GM19397 (cell line): ENCODE data around the gene FOXF1.

Experiments
- ATAC-seq: cut with Tn5 transposase; IDR thresholded peaks from one replicate; pipeline ENCODE4 v1.9.1; 2021; ENCODE audit warnings: mild to moderate bottlenecking, moderate library complexity; ENCODE audit not compliant: unreplicated experiment

The FOXF1 gene

GRCh38 chr16:86510465-86511261, at the start of gene FOXF1:
TSS of gene FOXF1 (plus strand) at chr16:86510527. CDS start at chr16:86510570, 43 bp downstream.
- no peak for ATAC-seq

GRCh38 chr16:86461037-86461436, 49.3 kb upstream of the FOXF1 start:
- ATAC-seq = no peak

- ATAC-seq = no peak
Measured at GRCh38 chr16:86462334-86463084, 47.8 kb upstream of the FOXF1 start.

- ATAC-seq = no peak
Measured at GRCh38 chr16:86464044-86464443, 46.3 kb upstream of the FOXF1 start.

DNA sequence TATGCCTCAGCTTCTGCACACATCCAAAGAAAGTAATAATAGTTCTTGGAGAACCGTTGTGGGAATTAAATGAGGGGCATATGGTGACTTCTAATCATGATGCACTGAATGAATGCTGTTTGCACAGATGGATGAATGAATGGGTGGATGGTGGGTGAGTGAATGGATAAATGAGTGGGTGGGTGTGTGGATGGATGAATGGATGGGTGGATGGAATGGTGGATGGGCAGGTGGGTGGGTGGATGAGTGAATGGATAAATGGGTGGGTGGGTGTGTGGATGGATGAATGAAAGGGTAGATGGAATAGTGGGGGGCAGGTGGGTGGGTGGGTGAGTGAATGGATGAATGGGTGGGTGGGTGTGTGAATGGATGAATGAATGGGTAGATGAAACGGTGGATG, 44.9 kb upstream of the FOXF1 start:
- no peak for ATAC-seq

DNA sequence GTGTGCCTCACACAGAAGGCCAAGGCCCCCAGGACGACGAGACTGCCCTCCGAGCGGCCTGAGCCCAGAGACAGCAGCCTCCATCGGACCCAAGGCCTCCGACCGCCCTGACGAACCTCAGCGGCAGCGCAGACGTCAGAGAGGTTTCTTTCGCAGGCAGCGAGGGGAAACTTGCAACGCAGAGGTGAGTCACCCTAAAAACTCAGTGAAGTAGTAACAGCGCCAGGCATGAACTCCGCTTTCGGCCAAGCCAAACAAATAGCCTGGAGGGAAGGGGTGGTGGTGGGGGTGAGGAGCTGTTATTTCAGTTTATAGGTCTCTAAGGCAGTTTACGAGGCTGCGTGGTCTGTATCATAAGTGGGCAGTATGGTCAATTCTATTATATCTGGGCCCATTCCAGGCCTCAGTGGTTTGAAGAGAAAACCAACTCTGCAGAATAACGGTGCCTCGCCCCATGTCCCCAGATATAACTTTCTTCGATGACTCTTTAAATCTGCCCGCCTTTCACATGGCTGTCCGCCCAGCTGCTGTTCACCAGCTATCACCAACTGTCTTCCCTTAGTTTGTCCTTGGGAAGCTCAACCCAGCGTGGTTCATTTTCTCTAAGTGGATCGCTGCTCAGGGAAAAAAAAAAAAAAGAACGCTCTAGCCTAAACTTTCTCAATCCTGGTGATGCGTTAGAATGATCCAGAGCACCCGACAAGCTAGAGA, 43.5 kb upstream of the FOXF1 start:
- no peak for ATAC-seq

GRCh38 chr16:86467490-86467889, 42.8 kb upstream of the FOXF1 start:
- ATAC-seq = no peak

GRCh38 chr16:86470964-86471363, 39.4 kb upstream of the FOXF1 start:
- no peak for ATAC-seq

GRCh38 chr16:86471896-86472295, 38.4 kb upstream of the FOXF1 start:
- ATAC-seq = no peak

GRCh38 chr16:86472366-86472765, 38.0 kb upstream of the FOXF1 start:
- ATAC-seq = no peak

GRCh38 chr16:86476956-86477534, 33.3 kb upstream of the FOXF1 start:
- no peak for ATAC-seq

- no peak for ATAC-seq
Measured at GRCh38 chr16:86477642-86478041, 32.7 kb upstream of the FOXF1 start.

GRCh38 chr16:86478779-86479178, 31.5 kb upstream of the FOXF1 start:
- ATAC-seq = no peak

DNA sequence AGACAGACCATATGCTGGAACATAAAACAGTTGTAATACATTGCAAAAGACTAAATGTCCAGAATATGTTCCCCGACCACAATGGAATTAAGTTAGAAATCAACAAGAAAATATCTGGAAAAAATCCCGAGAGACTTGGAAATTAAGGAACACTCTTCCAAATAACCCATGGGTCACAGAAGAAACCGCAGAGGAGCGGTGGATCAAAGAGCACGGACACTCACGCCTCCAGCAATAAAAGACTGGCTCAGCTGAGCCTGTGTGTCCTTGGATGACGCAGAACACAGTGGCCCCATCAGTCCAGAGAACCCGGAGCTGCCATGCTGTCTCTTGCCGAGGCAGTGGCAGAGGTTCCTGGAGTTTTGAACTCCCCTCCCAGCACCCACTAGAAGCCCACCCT, 30.9 kb upstream of the FOXF1 start:
- no peak for ATAC-seq

DNA sequence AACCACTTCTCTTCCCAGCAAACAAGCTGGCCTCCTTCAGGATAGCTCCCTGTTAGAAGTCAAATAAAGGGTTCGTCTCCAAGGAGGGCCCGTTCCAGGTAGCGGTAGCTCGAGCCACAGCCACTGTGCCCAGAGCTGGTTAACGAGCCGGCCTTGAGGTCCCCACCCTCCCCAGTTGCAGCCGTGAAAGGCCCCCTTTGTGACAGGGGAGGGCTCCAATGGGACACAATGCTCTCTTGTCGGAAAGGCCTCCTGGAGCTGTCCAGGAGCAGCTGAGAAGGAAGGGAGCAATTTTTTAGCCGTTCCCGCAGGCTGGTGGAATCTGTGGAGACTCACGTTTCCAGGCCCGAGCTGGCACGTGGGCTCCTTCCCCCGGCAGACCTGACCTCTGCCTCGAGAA, 29.9 kb upstream of the FOXF1 start:
- ATAC-seq = no peak

DNA sequence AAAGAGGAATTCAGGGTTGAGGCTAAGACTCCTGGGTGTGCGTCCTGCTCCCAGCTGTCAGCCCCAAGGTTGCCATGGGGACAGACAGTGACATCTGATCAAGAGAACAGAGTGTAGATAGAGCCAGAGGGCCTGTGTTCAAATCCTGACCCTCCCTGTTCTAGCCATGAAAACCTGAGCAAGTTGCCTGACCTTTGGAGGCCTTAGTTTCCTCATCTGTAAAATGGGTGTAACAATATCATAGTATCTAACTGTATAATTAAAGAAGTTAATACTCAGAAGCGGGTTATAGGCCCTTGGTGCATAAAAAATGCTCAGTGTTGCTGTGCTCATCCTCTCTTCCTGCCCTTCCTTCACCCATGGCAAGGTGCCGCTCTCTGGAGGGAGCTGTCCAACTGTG, 28.7 kb upstream of the FOXF1 start:
- no peak for ATAC-seq

GRCh38 chr16:86484240-86484639, 26.1 kb upstream of the FOXF1 start:
- ATAC-seq = no peak

- ATAC-seq = no peak
Measured at GRCh38 chr16:86485746-86486145, 24.6 kb upstream of the FOXF1 start.

- ATAC-seq = no peak
Measured at GRCh38 chr16:86490859-86491639, 19.3 kb upstream of the FOXF1 start.

DNA sequence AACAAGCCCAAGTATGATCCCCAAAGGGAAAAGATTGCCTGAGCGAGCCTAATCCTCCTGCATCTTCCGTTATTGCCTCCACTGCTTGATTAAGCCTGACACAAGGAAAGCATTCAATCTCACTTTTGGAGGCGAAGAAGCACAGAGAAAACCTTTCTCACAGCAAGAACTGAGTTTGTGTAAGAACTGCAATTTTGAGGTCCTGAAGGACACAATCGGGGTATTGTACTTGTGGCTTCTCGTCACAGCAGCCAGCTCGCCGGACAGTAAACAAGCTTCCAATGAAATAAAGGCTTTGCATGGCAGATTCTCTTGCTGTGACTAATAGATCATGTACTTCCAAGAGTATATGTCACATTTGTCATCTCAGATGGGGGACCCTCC, 18.7 kb upstream of the FOXF1 start:
- ATAC-seq = no peak
